ENCODE results near the gene FGF21. TPM values are rescaled to one million over a fixed set of nuclear protein-coding genes. Genes with fewer than 3 reads are reported as not detected.
"Not testable (repeated sequence)": the region's sequence is repeated elsewhere in the genome, so short reads cannot be mapped to it uniquely, and the experiment has no call there.

The FGF21 gene
- total and polyA plus RNA-seq, 2 donors (not counting 1 experiment from before 2014, with no cell fraction given): not detected

GRCh38 chr19:48779636-48780035 lies 24.3 kb downstream of the FGF21 start:
- no peak overlapping the region for H3K4me2 ChIP-seq (ENCODE audit: extremely low read depth, insufficient read depth, low read length)
- no peaks in the 10 kb centered on the region for H4K20me1 ChIP-seq (ENCODE audit: control insufficient read depth, extremely low read depth, insufficient read depth, low read length)
- TF ChIP-seq, protein P1, sequence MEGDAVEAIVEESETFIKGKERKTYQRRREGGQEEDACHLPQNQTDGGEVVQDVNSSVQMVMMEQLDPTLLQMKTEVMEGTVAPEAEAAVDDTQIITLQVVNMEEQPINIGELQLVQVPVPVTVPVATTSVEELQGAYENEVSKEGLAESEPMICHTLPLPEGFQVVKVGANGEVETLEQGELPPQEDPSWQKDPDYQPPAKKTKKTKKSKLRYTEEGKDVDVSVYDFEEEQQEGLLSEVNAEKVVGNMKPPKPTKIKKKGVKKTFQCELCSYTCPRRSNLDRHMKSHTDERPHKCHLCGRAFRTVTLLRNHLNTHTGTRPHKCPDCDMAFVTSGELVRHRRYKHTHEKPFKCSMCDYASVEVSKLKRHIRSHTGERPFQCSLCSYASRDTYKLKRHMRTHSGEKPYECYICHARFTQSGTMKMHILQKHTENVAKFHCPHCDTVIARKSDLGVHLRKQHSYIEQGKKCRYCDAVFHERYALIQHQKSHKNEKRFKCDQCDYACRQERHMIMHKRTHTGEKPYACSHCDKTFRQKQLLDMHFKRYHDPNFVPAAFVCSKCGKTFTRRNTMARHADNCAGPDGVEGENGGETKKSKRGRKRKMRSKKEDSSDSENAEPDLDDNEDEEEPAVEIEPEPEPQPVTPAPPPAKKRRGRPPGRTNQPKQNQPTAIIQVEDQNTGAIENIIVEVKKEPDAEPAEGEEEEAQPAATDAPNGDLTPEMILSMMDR (conservative IDR thresholded peaks at IDR 0.05 in 1 of 2, IDR thresholded peaks at IDR 0.05 in 1 of 2; ENCODE audit: low read depth in 1 of 2, low read length in 2 of 2): no peak
- no peak for TF ChIP-seq EZH2 (IDR thresholded peaks at IDR 0.05; ENCODE audit: low read length, missing control alignments)
- H3K9me3 ChIP-seq (ENCODE audit: control insufficient read depth, insufficient read depth, low read depth, low read length): no peaks in the 10 kb centered on the region
- H2AFZ ChIP-seq (ENCODE audit: low read length): no peak overlapping the region
- H3K9ac ChIP-seq (ENCODE audit: insufficient read depth, low read length): no peak overlapping the region
- no peaks in the 10 kb centered on the region for H3K27me3 ChIP-seq (ENCODE audit: control insufficient read depth, insufficient read depth, low read length)
- H3K36me3 ChIP-seq (ENCODE audit: control insufficient read depth, insufficient read depth, low read length): no peaks in the 10 kb centered on the region
- peaks cover 7% of the 10 kb centered on the region for H3K4me1 ChIP-seq (ENCODE audit: control insufficient read depth, extremely low read depth, insufficient read depth, low read length)
- H3K27ac ChIP-seq (ENCODE audit: insufficient read depth, low read length): no peak overlapping the region
- H3K4me3 ChIP-seq (replicated peaks in 1 of 4; ENCODE audit: control extremely low read depth in 1 of 4, insufficient read depth in 1 of 4, low read depth in 3 of 4, low read length in 4 of 4): no peak overlapping the region
- no peak for DNase-seq (ENCODE audit: low read depth in 2 of 2)
- H3K79me2 ChIP-seq (ENCODE audit: control insufficient read depth, insufficient read depth, low read length): no peaks in the 10 kb centered on the region

DNA sequence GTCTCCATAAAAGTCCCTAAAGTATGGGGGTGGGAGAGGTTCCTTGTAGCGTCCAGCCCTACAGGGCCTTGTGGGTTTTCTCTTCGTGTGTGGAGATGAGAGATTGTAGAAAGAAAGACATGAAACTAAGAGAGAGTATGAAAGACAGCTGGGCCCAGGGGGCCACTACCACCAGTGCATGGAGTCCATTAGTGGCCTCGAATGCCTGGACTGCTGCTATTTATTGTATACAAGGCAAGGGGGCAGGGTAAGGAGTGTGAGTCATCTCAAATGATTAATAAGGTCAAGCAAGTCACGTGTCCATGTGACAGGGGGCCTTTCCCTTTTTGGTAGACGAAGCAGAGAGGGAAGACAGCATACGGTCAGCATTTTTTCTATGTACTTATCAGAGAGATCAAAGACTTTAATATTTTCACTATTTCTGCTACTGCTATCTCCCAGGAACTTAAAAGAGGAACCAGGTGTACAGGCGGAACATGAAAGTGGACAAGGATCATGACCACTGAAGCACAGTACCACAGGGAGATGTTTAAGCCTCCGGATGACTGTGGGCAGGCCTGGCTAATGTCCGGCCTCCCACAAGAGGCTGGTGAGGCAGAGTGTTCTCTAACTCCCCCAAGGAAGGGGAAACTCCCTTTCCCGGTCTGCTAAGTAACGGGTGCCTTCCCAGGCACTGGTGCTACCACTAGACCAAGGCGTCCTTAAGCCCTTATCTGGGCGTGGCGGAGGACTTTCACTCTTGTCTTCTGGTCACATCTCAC lies 25.5 kb downstream of the FGF21 start:
- no peak for TF ChIP-seq EZH2 (IDR thresholded peaks at IDR 0.05; ENCODE audit: low read length, missing control alignments)
- TF ChIP-seq, protein P1 (conservative IDR thresholded peaks at IDR 0.05 in 1 of 2, IDR thresholded peaks at IDR 0.05 in 1 of 2; ENCODE audit: low read depth in 1 of 2, low read length in 2 of 2): no peak
- DNase-seq (ENCODE audit: low read depth in 2 of 2): peak; percentile 42 to 86
- no peak overlapping the region for H3K9ac ChIP-seq (ENCODE audit: insufficient read depth, low read length)
- H3K4me1 ChIP-seq (ENCODE audit: control insufficient read depth, extremely low read depth, insufficient read depth, low read length): peaks cover 7% of the 10 kb centered on the region
- no peak overlapping the region for H3K4me3 ChIP-seq (replicated peaks in 1 of 4; ENCODE audit: control extremely low read depth in 1 of 4, insufficient read depth in 1 of 4, low read depth in 3 of 4, low read length in 4 of 4)
- no peak overlapping the region for H3K4me2 ChIP-seq (ENCODE audit: extremely low read depth, insufficient read depth, low read length)
- no peaks in the 10 kb centered on the region for H3K27me3 ChIP-seq (ENCODE audit: control insufficient read depth, insufficient read depth, low read length)
- H4K20me1 ChIP-seq (ENCODE audit: control insufficient read depth, extremely low read depth, insufficient read depth, low read length): no peaks in the 10 kb centered on the region
- no peaks in the 10 kb centered on the region for H3K36me3 ChIP-seq (ENCODE audit: control insufficient read depth, insufficient read depth, low read length)
- H3K9me3 ChIP-seq (ENCODE audit: control insufficient read depth, insufficient read depth, low read depth, low read length): no peaks in the 10 kb centered on the region
- no peaks in the 10 kb centered on the region for H3K79me2 ChIP-seq (ENCODE audit: control insufficient read depth, insufficient read depth, low read length)
- H3K27ac ChIP-seq (ENCODE audit: insufficient read depth, low read length): peak overlapping the region; percentile 31
- H2AFZ ChIP-seq (ENCODE audit: low read length): no peak overlapping the region

DNA sequence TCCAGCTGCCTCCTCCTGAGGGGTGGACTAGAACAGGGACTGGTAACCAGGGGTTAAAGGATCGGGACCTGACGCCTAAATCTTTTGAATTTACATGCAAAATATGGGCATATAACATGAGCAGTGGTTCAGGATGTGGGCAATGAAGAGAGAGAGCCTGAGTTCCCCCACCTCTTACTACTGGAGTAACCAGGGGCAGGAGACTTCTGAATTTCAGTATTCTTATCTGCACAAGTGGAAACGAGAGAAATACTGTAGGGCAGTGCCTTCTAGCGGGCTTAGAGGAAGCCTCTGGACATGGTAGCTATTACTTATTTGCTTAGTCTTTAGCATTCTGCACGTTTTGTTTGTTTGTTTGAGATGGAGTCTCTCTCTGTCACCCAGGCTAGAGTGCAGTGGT lies 29.2 kb downstream of the FGF21 start:
- no peaks in the 10 kb centered on the region for H3K36me3 ChIP-seq (ENCODE audit: control insufficient read depth, insufficient read depth, low read length)
- no peak overlapping the region for H2AFZ ChIP-seq (ENCODE audit: low read length)
- no peak overlapping the region for H3K4me2 ChIP-seq (ENCODE audit: extremely low read depth, insufficient read depth, low read length)
- no peaks in the 10 kb centered on the region for H3K79me2 ChIP-seq (ENCODE audit: control insufficient read depth, insufficient read depth, low read length)
- H3K27ac ChIP-seq (ENCODE audit: insufficient read depth, low read length): no peak overlapping the region
- no peaks in the 10 kb centered on the region for H4K20me1 ChIP-seq (ENCODE audit: control insufficient read depth, extremely low read depth, insufficient read depth, low read length)
- peaks cover 7% of the 10 kb centered on the region for H3K4me1 ChIP-seq (ENCODE audit: control insufficient read depth, extremely low read depth, insufficient read depth, low read length)
- H3K9ac ChIP-seq (ENCODE audit: insufficient read depth, low read length): no peak overlapping the region
- TF ChIP-seq, protein P1 (conservative IDR thresholded peaks at IDR 0.05 in 1 of 2, IDR thresholded peaks at IDR 0.05 in 1 of 2; ENCODE audit: low read depth in 1 of 2, low read length in 2 of 2): peak; percentile 23 to 29
- no peak for TF ChIP-seq EZH2 (IDR thresholded peaks at IDR 0.05; ENCODE audit: low read length, missing control alignments)
- no peaks in the 10 kb centered on the region for H3K27me3 ChIP-seq (ENCODE audit: control insufficient read depth, insufficient read depth, low read length)
- H3K4me3 ChIP-seq (replicated peaks in 1 of 4; ENCODE audit: control extremely low read depth in 1 of 4, insufficient read depth in 1 of 4, low read depth in 3 of 4, low read length in 4 of 4): no peak overlapping the region
- no peaks in the 10 kb centered on the region for H3K9me3 ChIP-seq (ENCODE audit: control insufficient read depth, insufficient read depth, low read depth, low read length)
- DNase-seq (ENCODE audit: low read depth in 2 of 2): peak in 1 of 2 donors; percentile 37

DNA sequence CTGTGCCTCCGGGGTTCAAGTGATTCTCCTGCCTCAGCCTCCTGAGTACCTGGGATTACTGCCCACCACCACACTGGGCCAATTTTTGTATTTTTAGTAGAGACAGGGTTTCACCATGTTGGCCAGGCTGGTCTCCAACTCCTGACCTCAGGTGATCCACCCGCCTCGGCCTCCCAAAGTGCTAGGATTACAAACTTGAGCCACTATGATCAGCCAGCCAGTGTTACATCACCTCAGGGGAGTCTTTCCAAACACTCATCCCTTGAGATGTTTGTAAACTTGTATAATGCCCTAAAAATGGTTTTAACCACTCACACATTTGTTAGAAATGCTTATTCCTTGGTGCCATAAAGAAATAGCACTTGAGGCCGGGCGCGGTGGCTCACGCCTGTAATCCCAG lies 31.1 kb downstream of the FGF21 start:
- not testable (repeated sequence) for H3K36me3 ChIP-seq (ENCODE audit: control insufficient read depth, insufficient read depth, low read length); H3K4me1 ChIP-seq (ENCODE audit: control insufficient read depth, extremely low read depth, insufficient read depth, low read length); H3K27ac ChIP-seq (ENCODE audit: insufficient read depth, low read length); H3K9me3 ChIP-seq (ENCODE audit: control insufficient read depth, insufficient read depth, low read depth, low read length); H3K27me3 ChIP-seq (ENCODE audit: control insufficient read depth, insufficient read depth, low read length); H3K9ac ChIP-seq (ENCODE audit: insufficient read depth, low read length); H2AFZ ChIP-seq (ENCODE audit: low read length); H3K4me3 ChIP-seq (replicated peaks in 1 of 4; ENCODE audit: control extremely low read depth in 1 of 4, insufficient read depth in 1 of 4, low read depth in 3 of 4, low read length in 4 of 4); H3K79me2 ChIP-seq (ENCODE audit: control insufficient read depth, insufficient read depth, low read length); H4K20me1 ChIP-seq (ENCODE audit: control insufficient read depth, extremely low read depth, insufficient read depth, low read length); H3K4me2 ChIP-seq (ENCODE audit: extremely low read depth, insufficient read depth, low read length); DNase-seq (ENCODE audit: low read depth in 2 of 2)
